GM13977 (cell line): ENCODE measurements around the gene ATXN7L3B.

ENCODE experiments used
- DNase-seq: peaks from one replicate; pipeline ENCODE4 v3.0.0; 2012; ENCODE audit warnings: low spot score
- in situ Hi-C: fragments of 300-500 bp; cut with MboI; formaldehyde crosslinking; loops from one replicate; pipeline ENCODE4 v1.12.0; 2022; ENCODE audit warnings: low sequenced_read_pairs, low pct_unique_long_range_greater_than_20kb, mixed read lengths, inconsistent platforms; ENCODE audit not compliant: unreplicated experiment
- TF ChIP-seq, protein P1 (sequence below): IDR thresholded peaks from 2 replicates; pipeline ENCODE4 v1.5.1; 2012; ENCODE audit warnings: mild to moderate bottlenecking, control low read depth; ENCODE audit not compliant: insufficient read depth; ENCODE audit errors: extremely low read depth, missing control alignments

ATXN7L3B gene

GRCh38 chr12:74581439-74581838 lies 43.8 kb downstream of the ATXN7L3B start:
- TF ChIP-seq, protein P1, sequence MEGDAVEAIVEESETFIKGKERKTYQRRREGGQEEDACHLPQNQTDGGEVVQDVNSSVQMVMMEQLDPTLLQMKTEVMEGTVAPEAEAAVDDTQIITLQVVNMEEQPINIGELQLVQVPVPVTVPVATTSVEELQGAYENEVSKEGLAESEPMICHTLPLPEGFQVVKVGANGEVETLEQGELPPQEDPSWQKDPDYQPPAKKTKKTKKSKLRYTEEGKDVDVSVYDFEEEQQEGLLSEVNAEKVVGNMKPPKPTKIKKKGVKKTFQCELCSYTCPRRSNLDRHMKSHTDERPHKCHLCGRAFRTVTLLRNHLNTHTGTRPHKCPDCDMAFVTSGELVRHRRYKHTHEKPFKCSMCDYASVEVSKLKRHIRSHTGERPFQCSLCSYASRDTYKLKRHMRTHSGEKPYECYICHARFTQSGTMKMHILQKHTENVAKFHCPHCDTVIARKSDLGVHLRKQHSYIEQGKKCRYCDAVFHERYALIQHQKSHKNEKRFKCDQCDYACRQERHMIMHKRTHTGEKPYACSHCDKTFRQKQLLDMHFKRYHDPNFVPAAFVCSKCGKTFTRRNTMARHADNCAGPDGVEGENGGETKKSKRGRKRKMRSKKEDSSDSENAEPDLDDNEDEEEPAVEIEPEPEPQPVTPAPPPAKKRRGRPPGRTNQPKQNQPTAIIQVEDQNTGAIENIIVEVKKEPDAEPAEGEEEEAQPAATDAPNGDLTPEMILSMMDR, result no peak
- DNase-seq, result no peak
- in situ Hi-C loops, result no loop called here

DNA sequence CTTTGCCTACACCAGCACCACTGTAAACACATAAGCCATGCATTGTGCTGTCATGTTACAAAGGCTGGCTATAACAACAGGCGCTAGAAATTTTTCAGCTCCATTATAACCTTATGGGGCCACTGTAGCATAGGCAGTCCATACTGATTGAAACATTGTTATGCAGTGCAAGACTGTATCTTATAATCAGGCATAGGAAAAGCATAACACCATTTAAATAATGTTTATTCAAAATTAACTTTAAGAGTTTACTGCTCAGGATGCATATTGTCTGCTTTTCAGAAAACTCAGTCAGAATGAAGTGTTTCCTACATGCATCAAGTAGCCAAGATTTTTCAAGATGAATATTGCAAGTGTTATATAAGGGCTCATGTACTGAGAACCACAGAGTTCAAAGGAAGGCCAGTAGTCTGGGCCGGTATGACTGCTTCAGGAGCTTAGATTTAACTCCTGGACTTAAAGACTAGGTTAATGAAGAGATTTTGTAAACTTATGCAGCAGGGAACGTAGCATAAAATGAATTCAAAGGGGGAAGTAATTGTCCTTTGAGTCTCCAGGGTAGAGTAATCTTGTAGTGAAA lies 46.9 kb downstream of the ATXN7L3B start:
- DNase-seq, result no peak
- in situ Hi-C loops, result no loop called here
- TF ChIP-seq, protein P1, result no peak

- no peak for DNase-seq
- in situ Hi-C loops, result no loop called here
- TF ChIP-seq, protein P1, result no peak
These were observed 48.6 kb downstream of the ATXN7L3B start for GRCh38 chr12:74586251-74586650.
